Breast epithelium (tissue), 3 donors: ENCODE data around the gene ST6GALNAC6.

ENCODE experiments used
- CTCF ChIP-seq, 3 donors: fragments of 450-650 bp; IDR thresholded peaks; one replicate each; pipeline ENCODE4 v1.5.1; 2016 to 2017; ENCODE audit warnings: antibody characterized with exemption in 3 of 3, mild to moderate bottlenecking in 3 of 3, moderate library complexity in 3 of 3
- POLR2A ChIP-seq: fragments of 450-650 bp; IDR thresholded peaks from one replicate; pipeline ENCODE4 v1.6.1; 2016; ENCODE audit warnings: antibody characterized with exemption, mild to moderate bottlenecking, moderate library complexity

- TF ChIP-seq POLR2A (no peak), CTCF (IDR thresholded peaks at IDR 0.05) (no peak)
Measured at GRCh38 chr9:127899128-127899943, at the start of gene ST6GALNAC6.
